Mucosa of descending colon (tissue), 3 donors: Measurements from ENCODE around the gene TCHP. TPM values are rescaled to one million over a fixed set of nuclear protein-coding genes. Genes with fewer than 3 reads are reported as not detected.
"Not testable (repeated sequence)": the region's sequence is repeated elsewhere in the genome, so short reads cannot be mapped to it uniquely, and the experiment has no call there.

Experiments used
- ATAC-seq: fragments of 200-7000 bp; cut with Tn5 transposase; one replicate; pipeline ENCODE4 v1.9.1; 2020; ENCODE audit warnings: mild to moderate bottlenecking, moderate library complexity
- DNase-seq, 3 donors: peaks; one replicate each; pipeline ENCODE4 v3.0.0-alpha.2; 2020
- H3K36me3 ChIP-seq: fragments of 200-600 bp; one replicate; pipeline ENCODE4 v1.8.0; 2021; ENCODE audit warnings: low read depth, mild to moderate bottlenecking
- H3K4me1 ChIP-seq: fragments of 200-600 bp; one replicate; pipeline ENCODE4 v1.8.0; 2021; ENCODE audit warnings: low read depth, mild to moderate bottlenecking
- H3K4me3 ChIP-seq: fragments of 200-600 bp; one replicate; pipeline ENCODE4 v1.8.0; 2021; ENCODE audit warnings: mild to moderate bottlenecking
- H3K9me3 ChIP-seq: fragments of 200-600 bp; one replicate; pipeline ENCODE4 v1.8.0; 2021; ENCODE audit warnings: mild to moderate bottlenecking
- CTCF ChIP-seq: fragments of 200-600 bp; IDR thresholded peaks from one replicate; pipeline ENCODE4 v1.8.0; 2022; ENCODE audit warnings: antibody characterized with exemption, mild to moderate bottlenecking
- intact Hi-C, 2 donors: fragments of 100-400 bp; cut with DNase I in 1 of 2; cut with micrococcal nuclease in 1 of 2; formaldehyde crosslinking; loops; one replicate each; pipeline versions ENCODE4 v1.11.0 to v1.11.1; 2022; cut with DNase I, micrococcal nuclease
- total RNA-seq, 3 donors: library from RNA; stranded (reverse); fragmentation: NEBNext Ultra II Directional in 2 of 3; extraction: Animal tissue kit (Norgen Biotek cat#: 25700) in 2 of 3; gene quantifications; one replicate each; pipeline versions ENCODE4 v1.2.1 to v1.2.4, GENCODE V29; 2021 to 2023
- donor health status: DM: no; HTN: no; CAD: no; lungs with moderate emphysema.
- donor health status: DM: no; HTN: no; CAD: no.
- donor health status: DM: no; HTN: yes; CAD: no.

Gene TCHP
- total RNA-seq, 3 donors from 2014 or later: 24.7 to 27.8 (median 24.9) TPM

GRCh38 chr12:109888179-109889020 lies 11.7 kb upstream of the TCHP start:
- Histone ChIP-seq H3K4me1 (no peaks in the 10 kb centered on the region), H3K36me3 (no peaks in the 10 kb centered on the region), H3K9me3 (no peaks in the 10 kb centered on the region), H3K4me3 (no peak overlapping the region)
- ATAC-seq (peak; percentile 67), DNase-seq (no peak)
- intact Hi-C loops: loop anchor here in 1 of 2 donors (10.0 kb wide), 1 partner anchor 84 kb away; no protein-coding TSS in a partner anchor
- TF ChIP-seq CTCF: no peak

- ATAC-seq (no peak), DNase-seq (no peak)
- Histone ChIP-seq H3K4me1 (no peaks in the 10 kb centered on the region), H3K36me3 (no peaks in the 10 kb centered on the region), H3K9me3 (no peaks in the 10 kb centered on the region), H3K4me3 (no peak overlapping the region)
- intact Hi-C loops: no loop called here
- TF ChIP-seq CTCF: no peak
Observed at GRCh38 chr12:109890620-109891170, 9.4 kb upstream of the TCHP start.

- not testable (repeated sequence) for DNase-seq
Observed at GRCh38 chr12:109891731-109892130, 8.3 kb upstream of the TCHP start.

GRCh38 chr12:109892165-109892715 lies 7.8 kb upstream of the TCHP start:
- Histone ChIP-seq H3K9me3 (no peaks in the 10 kb centered on the region), H3K36me3 (no peaks in the 10 kb centered on the region), H3K4me1 (no peaks in the 10 kb centered on the region), H3K4me3 (no peak overlapping the region)
- no peak for TF ChIP-seq CTCF
- intact Hi-C loops: no loop called here
- DNase-seq (no peak), ATAC-seq (no peak)

More at GRCh38 chr12:109891731-109892130, 8.3 kb upstream of the TCHP start:
- H3K9me3 ChIP-seq, ATAC-seq, H3K36me3 ChIP-seq, H3K4me1 ChIP-seq, intact Hi-C loops, H3K4me3 ChIP-seq: not testable (repeated sequence)

- ATAC-seq (peak; percentile 49), DNase-seq (no peak)
- intact Hi-C loops: no loop called here
- H3K4me1 ChIP-seq: no peaks in the 10 kb centered on the region
- H3K9me3 ChIP-seq: no peaks in the 10 kb centered on the region
- TF ChIP-seq CTCF: no peak
- no peaks in the 10 kb centered on the region for H3K36me3 ChIP-seq
- no peak overlapping the region for H3K4me3 ChIP-seq
Observed at GRCh38 chr12:109892748-109893147, 7.3 kb upstream of the TCHP start.
